ENCODE data around the gene NEXN. TPM values are rescaled to one million over a fixed set of nuclear protein-coding genes. Genes with fewer than 3 reads are reported as not detected.

Gene NEXN
- total and polyA plus RNA-seq, 2 of the 8 experiments (the other 6 are each of a cell fraction or from before 2014, with no cell fraction given): 0.20 to 2.9 TPM

DNA sequence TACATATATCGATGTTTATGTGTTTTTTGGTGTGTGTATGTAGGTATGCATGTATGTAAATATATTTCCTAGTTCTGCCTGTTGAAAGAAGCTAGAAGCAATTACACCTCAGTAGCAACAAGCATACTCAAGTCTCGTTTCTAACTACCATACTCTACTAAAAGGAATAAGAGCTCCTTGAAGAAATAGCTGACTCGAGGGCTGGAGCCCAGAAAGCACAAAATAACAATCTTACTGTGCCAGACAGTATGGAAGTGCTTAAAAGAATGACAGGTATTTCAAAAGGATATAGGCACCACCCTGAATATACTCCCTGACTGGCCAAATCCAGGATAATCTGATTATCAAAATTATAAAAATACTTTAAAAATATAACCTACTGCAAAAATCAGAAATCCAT, 67.3 kb downstream of the NEXN start:
- H3K23me2 ChIP-seq (ENCODE audit: low read depth, low read length): no peaks in the 10 kb centered on the region
- H3K36me3 ChIP-seq (ENCODE audit: control insufficient read depth in 2 of 4, insufficient read depth in 4 of 4, low read length in 3 of 4): peaks cover 25 to 99% (median 76%) of the 10 kb centered on the region in 4 experiments
- peaks cover 6 to 9% of the 10 kb centered on the region in 2 experiments for H4K20me1 ChIP-seq (replicated peaks in 1 of 2; ENCODE audit: control insufficient read depth in 1 of 2, insufficient read depth in 2 of 2, low read length in 2 of 2)
- H3K27ac ChIP-seq (ENCODE audit: low read depth, low read length): no peak overlapping the region
- H2BK120ac ChIP-seq (replicated peaks; ENCODE audit: low read depth, low read length): no peak overlapping the region
- no peak overlapping the region for H3K14ac ChIP-seq (ENCODE audit: insufficient read length)
- H3K4ac ChIP-seq (replicated peaks; ENCODE audit: insufficient read length, low read depth, low read length): no peak overlapping the region
- peaks cover 0 to 12% of the 10 kb centered on the region in 2 experiments; a peak in 1 of 4 replicates for H3K79me2 ChIP-seq (ENCODE audit: control insufficient read depth in 1 of 2, insufficient read depth in 2 of 2, low read length in 2 of 2)
- H3K4me2 ChIP-seq (ENCODE audit: insufficient read depth in 1 of 2, low read depth in 2 of 2, low read length in 2 of 2): no peak overlapping the region
- CTCF ChIA-PET (ENCODE audit: partially characterized antibody): interaction anchor here (0.5 to 0.9 kb wide), 2 partner anchors 11 to 236 kb away, joined by 3 read pairs; no protein-coding TSS in a partner anchor
- no peak overlapping the region for H3K18ac ChIP-seq (ENCODE audit: extremely low read depth, low read length)
- H2AK5ac ChIP-seq (ENCODE audit: low read depth, low read length): no peak overlapping the region
- H3K4me1 ChIP-seq (replicated peaks in 1 of 4; ENCODE audit: control insufficient read depth in 3 of 4, insufficient read depth in 4 of 4, low read length in 3 of 4): no peaks in the 10 kb centered on the region
- FAIRE-seq: no peak
- H3K79me1 ChIP-seq (ENCODE audit: low read depth, low read length): no peaks in the 10 kb centered on the region
- no peak overlapping the region for H3K9ac ChIP-seq (replicated peaks in 1 of 4; ENCODE audit: extremely low read depth in 1 of 4, low read depth in 3 of 4, low read length in 3 of 4)
- no peak overlapping the region for H2AFZ ChIP-seq (ENCODE audit: low read length)
- no peaks in the 10 kb centered on the region for H3K27me3 ChIP-seq (replicated peaks in 1 of 4; ENCODE audit: control insufficient read depth in 3 of 4, extremely low read depth in 1 of 4, insufficient read depth in 3 of 4, low read length in 3 of 4)
- H3K4me3 ChIP-seq (ENCODE audit: extremely low read depth in 1 of 4, insufficient read depth in 2 of 4, low read depth in 3 of 4, low read length in 4 of 4): no peak overlapping the region
- no peak overlapping the region for H2BK12ac ChIP-seq (ENCODE audit: low read depth, low read length)
- no peaks in the 10 kb centered on the region for H3K9me3 ChIP-seq (ENCODE audit: insufficient read depth in 2 of 2, low read depth in 1 of 2, low read length in 1 of 2)
- WGBS, 2 experiments (ENCODE audit: extremely low coverage in 1 of 2, insufficient coverage in 1 of 2, insufficient read length in 1 of 2, insufficient replicate concordance in 2 of 2, low coverage in 1 of 2, low lambda C conversion rate in 2 of 2, missing lambda C conversion rate in 1 of 2): 96% methylated on average over 3 of the region's 3 CpGs; no CpG with 5 or more reads in 1 of the 2 experiments
- TF ChIP-seq SP2 (IDR thresholded peaks at IDR 0.05; ENCODE audit: low read length) (no peak), KDM4A (IDR thresholded peaks at IDR 0.05; ENCODE audit: low read depth, low read length, severe bottlenecking) (no peak)
- TF ChIP-seq, protein P1, sequence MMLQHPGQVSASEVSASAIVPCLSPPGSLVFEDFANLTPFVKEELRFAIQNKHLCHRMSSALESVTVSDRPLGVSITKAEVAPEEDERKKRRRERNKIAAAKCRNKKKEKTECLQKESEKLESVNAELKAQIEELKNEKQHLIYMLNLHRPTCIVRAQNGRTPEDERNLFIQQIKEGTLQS (IDR thresholded peaks at IDR 0.05; ENCODE audit: insufficient read depth, low read depth, low read length): no peak
- no peak overlapping the region for H4K5ac ChIP-seq (ENCODE audit: insufficient read length, low read depth, low read length)
- no peak overlapping the region for H2BK20ac ChIP-seq (ENCODE audit: low read length)
- H2BK5ac ChIP-seq (ENCODE audit: low read depth, low read length): no peak overlapping the region
- H2BK15ac ChIP-seq (ENCODE audit: low read length): no peak overlapping the region
- no peak overlapping the region for H4K91ac ChIP-seq (replicated peaks; ENCODE audit: insufficient read length, low read length)
- DNase-seq (ENCODE audit: low read depth in 1 of 2, low spot score in 2 of 2): no peak
- no peak overlapping the region for H3K56ac ChIP-seq (replicated peaks; ENCODE audit: insufficient read length, low read depth, low read length)
- POLR2A ChIA-PET (ENCODE audit: partially characterized antibody): interaction anchor here (1.1 to 5.3 kb wide), 8 partner anchors 8 to 23 kb away, joined by 3 to 47 read pairs (median 14); partner anchors contain the start of gene FUBP1
- no peak overlapping the region for H4K8ac ChIP-seq (ENCODE audit: extremely low read depth, insufficient read depth, low read length)
- no peak overlapping the region for H3K23ac ChIP-seq (ENCODE audit: insufficient read length)
